NCI-H226 (cell line): ENCODE results near the gene HSPA12B.
A peak's percentile ranks its signal among the peaks of the same experiment; 100 is the strongest.

Experiments
- DNase-seq: peaks from one replicate; pipeline ENCODE4 v3.0.0-alpha.2; 2015

The HSPA12B gene, protein sequence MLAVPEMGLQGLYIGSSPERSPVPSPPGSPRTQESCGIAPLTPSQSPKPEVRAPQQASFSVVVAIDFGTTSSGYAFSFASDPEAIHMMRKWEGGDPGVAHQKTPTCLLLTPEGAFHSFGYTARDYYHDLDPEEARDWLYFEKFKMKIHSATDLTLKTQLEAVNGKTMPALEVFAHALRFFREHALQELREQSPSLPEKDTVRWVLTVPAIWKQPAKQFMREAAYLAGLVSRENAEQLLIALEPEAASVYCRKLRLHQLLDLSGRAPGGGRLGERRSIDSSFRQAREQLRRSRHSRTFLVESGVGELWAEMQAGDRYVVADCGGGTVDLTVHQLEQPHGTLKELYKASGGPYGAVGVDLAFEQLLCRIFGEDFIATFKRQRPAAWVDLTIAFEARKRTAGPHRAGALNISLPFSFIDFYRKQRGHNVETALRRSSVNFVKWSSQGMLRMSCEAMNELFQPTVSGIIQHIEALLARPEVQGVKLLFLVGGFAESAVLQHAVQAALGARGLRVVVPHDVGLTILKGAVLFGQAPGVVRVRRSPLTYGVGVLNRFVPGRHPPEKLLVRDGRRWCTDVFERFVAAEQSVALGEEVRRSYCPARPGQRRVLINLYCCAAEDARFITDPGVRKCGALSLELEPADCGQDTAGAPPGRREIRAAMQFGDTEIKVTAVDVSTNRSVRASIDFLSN

GRCh38 chr20:3732327-3733118 is at the start of gene HSPA12B:
Gene HSPA12B, plus strand, starts transcription at chr20:3732685. Its CDS starts 5,990 bp downstream, at chr20:3738675.
- DNase-seq, result no peak

DNA sequence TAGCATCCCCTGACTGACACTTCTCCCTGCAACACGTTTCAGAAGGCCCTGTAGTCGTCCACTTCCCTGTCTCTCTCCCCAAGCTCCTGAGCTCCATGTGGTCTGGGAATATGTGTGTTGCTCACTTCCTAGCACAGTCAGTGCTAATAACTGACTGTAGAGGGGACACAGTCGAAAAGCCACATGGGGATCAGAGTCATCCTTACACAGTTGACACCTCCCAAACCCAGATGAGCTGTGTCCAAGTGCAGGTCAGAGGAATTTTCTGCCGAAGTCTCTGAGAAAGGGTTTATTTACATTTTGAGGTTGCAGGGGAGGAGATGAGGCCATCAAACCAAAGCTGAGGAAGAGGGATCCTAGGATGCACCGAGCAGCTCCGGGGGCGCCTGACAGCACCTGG is 47.1 kb upstream of the HSPA12B start:
- DNase-seq, result no peak

DNA sequence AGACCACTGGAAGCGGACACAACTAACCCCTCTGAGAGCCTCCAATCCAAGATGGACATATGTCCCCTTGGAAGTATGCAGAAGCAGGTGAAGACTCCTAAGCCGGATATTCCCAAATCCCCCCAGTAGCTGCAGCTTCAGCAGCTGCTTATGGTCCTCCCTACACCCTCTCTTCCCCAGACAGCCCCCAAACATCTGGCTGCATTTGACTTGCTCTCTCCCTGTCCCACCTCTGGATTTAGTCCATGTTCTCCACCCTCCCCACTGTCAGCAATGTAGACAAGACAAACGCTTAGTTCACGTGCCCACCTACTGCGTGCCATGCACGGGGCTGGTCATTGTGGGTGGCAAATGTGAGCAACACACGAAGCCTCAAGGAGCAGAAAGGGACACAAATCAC is 46.1 kb upstream of the HSPA12B start:
- no peak for DNase-seq

- DNase-seq, result peak; percentile 67
Measured at GRCh38 chr20:3686867-3687321, 45.6 kb upstream of the HSPA12B start.

DNA sequence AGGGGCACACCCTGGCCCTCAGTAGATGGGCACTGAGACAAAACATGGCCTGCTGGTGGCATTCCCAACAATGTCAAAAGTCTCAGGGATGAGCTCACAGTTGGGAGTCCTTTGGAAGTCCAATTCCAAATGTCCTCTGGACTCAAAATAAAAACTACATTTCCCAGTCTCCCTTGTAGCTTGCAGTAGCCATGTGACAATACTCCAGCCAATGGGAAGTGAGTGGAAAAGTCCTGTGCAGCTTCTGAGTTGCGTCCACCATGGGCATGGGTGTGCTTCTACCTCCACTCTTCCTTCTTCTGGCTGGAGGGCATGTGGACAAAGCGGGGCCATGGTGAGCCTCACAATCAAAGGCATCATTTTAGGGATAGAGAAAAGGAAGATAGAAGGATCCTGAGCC is 44.8 kb upstream of the HSPA12B start:
- DNase-seq, result peak; percentile 34

- DNase-seq, result no peak
Measured at GRCh38 chr20:3689978-3690377, 42.5 kb upstream of the HSPA12B start.

DNA sequence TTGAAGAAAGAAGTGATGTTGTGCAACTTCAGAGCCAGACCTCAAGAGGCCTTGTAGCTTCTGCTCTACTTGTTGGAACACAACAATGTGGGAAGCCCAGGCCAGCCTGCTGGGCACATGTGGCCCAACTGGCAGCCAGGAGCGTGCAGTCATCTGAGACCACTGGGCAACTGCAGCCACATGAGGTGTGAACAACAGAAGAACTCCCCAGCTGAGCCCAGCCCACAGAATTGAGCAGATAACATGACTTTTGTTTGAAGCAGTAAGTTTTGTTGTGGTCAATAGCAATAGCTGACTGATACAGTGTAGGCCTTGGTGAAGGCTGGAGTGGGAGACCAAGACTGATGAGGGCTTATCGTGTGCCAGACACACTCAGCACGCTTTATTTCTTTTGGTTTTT is 42.1 kb upstream of the HSPA12B start:
- DNase-seq, result no peak

DNA sequence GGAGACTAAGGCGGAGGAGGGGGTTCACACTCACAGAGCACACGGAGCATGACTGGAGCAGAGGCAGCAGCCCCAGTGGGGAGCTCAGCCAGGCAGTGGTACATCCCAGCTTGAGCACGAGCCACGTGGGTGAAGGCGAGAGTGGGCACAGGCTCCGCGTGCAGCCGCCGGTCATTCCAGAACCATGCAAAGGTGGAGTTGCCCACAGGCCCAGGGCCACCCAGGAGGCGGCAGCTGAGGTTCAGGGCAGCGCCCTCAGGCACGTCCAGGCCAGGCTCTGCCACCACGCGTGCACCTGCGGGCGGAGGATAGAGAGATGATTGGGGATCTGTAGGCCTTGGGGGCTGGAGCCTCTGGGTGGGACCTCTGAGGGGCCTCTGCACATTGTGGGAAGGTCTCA is 41.2 kb upstream of the HSPA12B start:
- DNase-seq, result no peak

- DNase-seq, result no peak
Measured at GRCh38 chr20:3691897-3692296, 40.6 kb upstream of the HSPA12B start.

- no peak for DNase-seq
Measured at GRCh38 chr20:3692706-3693294, 39.7 kb upstream of the HSPA12B start.

DNA sequence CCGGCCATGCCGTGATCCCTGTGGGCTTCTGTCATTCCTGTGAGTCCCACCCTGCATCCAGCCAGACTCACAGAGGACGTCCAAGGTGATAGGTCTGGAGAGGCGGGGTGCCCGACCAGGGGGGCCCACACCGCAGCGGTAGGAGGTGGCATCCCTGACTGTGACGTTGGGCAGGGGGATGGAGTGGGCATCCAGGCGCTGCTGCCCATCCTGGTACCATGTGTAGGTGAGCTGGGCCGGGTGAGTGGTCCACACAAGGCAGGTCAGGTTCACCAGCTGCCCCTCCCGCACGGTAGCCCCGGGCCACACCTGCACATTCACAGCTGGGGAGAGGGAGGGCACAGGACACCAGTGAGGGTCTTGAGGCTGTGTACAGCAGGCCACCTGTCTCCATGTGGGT is 39.1 kb upstream of the HSPA12B start:
- no peak for DNase-seq

- no peak for DNase-seq
Measured at GRCh38 chr20:3694864-3695263, 37.6 kb upstream of the HSPA12B start.

DNA sequence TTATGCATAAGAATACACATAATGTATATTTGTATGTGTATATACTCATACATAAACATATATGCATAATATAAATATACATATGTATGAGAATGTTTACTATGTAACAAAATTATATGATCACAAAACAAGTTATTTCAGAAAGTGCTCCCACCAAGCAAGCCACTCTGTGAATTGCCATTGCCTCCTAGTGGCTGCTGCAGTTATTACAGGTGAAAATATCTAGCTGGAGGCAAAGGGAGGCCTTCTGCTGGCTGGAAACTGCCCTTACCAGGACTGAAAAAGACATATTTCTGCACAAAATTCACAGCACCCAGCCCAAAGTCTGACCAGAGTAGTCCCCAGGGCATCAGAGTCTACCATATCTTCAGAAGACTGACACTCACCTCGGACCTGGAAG is 36.3 kb upstream of the HSPA12B start:
- DNase-seq, result no peak

GRCh38 chr20:3696745-3697587 is 35.5 kb upstream of the HSPA12B start:
- no peak for DNase-seq

- DNase-seq, result no peak
Measured at GRCh38 chr20:3697588-3698305, 34.7 kb upstream of the HSPA12B start.

- no peak for DNase-seq
Measured at GRCh38 chr20:3698591-3699001, 33.9 kb upstream of the HSPA12B start.

- DNase-seq, result no peak
Measured at GRCh38 chr20:3699037-3699436, 33.4 kb upstream of the HSPA12B start.

- DNase-seq, result no peak
Measured at GRCh38 chr20:3701061-3701998, 31.2 kb upstream of the HSPA12B start.

GRCh38 chr20:3702611-3703391 is 29.7 kb upstream of the HSPA12B start:
- no peak for DNase-seq
